ENCODE results near the gene PLA2G6.

The PLA2G6 gene

DNA sequence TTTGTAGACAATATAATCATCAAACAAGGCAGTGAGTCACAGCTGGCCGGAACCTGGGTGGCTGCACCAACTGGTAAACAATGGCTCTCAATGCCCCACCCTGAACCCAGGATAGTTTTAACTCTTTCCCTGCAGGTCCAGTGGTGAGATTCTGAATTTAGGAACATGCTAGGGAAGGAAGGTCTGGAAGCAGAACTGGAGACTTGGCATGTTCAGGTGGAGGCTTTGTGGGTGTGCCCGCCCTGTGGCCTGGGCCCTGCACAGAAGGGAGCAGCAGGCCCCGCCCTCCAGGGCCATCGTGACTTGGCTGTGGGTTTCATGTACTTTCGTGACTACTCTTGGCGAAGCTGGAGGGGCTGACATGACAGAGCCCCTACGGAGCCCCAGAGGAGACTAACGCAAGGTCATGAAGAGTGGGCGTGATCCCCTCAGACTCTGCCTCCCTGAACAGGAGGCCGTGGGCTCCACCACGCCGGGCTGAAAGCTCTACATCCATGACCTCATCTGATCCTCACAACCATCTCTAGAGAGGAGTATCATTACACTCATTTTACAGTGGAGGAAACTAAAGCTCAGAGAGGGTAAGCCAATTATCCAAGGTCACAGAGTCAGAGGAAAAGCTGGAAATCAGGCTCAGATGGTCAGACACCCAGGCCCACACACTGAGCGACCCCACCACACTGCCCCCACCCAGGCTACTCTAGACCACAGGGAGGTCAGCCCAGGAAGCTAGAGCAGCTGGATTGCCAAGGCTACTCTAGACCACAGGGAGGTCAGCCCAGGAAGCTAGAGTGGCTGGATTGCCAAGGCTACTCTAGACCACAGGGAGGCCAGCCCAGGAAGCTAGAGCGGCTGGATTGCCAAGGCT, 47.5 kb upstream of the PLA2G6 start (continued):
- no peak for TF ChIP-seq ZNF518A (tag by site-specific recombination; conservative IDR thresholded peaks at IDR 0.05; ENCODE audit: low read depth)
- no peak for TF ChIP-seq ZNF335 (tag by site-specific recombination; conservative IDR thresholded peaks at IDR 0.05)
- TF ChIP-seq ZNF239 (tag by site-specific recombination; IDR thresholded peaks at IDR 0.05), result no peak
- peak; percentile 60 for TF ChIP-seq ZFHX2 (tag by site-specific recombination; conservative IDR thresholded peaks at IDR 0.05)

DNA sequence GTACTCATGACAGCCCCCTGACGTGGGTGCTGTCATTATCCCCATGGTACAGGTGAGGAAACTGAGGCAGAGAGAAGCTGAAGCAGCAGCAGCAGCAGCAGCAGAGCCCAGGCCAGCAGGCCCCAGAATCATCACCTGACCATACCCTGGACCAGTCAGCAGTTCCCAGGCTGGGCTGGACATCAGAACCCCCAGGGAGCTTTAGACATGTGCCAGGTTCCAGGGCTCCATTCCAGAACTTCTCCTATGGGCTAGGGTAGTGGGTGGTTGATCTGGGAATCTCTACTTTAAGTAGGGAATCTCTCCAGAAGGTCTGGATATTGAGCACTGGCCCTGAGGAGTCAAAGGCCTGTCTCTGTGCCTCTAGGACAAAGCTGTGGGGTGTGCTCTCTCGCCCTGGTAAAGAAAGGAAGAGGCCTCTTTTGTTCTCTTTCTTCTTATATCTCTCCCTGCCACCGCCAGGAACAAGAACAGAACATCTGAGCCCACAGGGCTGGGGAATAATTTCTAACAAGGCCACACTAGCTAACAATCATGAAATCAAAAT, 46.8 kb upstream of the PLA2G6 start:
- POLR2A ChIA-PET, result interaction anchor here (0.6 to 1.0 kb wide), 2 partner anchors 171 to 267 kb away, joined by 3 to 6 read pairs; partner anchors contain the start of gene PICK1
- Histone ChIP-seq H3K4me3 (ENCODE audit: low read depth, low read length) (no peak overlapping the region), H3K4me1 (ENCODE audit: control insufficient read depth, insufficient read depth, low read length) (no peaks in the 10 kb centered on the region), H3K9me3 (ENCODE audit: control insufficient read depth, insufficient read depth, low read depth, low read length) (no peaks in the 10 kb centered on the region), H3K27ac (ENCODE audit: extremely low read depth, low read depth, low read length) (no peak overlapping the region), H3K36me3 (ENCODE audit: control insufficient read depth in 2 of 2, insufficient read depth in 1 of 2, low read length in 2 of 2) (peaks cover 4 to 94% of the 10 kb centered on the region in 2 experiments; a peak in 2 of 3 replicates)
- CTCF ChIA-PET, result interaction anchor here (0.6 to 3.9 kb wide), 4 partner anchors 85 to 176 kb away, joined by 4 to 35 read pairs (median 13); no protein-coding TSS in a partner anchor
- TF ChIP-seq GFI1B (tag by site-specific recombination; IDR thresholded peaks at IDR 0.05), result no peak
- TF ChIP-seq ZNF596 (tag by site-specific recombination; IDR thresholded peaks at IDR 0.05), result no peak
- TF ChIP-seq ZNF518A (tag by site-specific recombination; conservative IDR thresholded peaks at IDR 0.05; ENCODE audit: low read depth), result no peak
- TF ChIP-seq ZNF664 (tag by site-specific recombination; IDR thresholded peaks at IDR 0.05), result no peak

- Histone ChIP-seq H3K27ac (ENCODE audit: extremely low read depth, low read depth, low read length) (no peak overlapping the region), H3K4me1 (ENCODE audit: control insufficient read depth, insufficient read depth, low read length) (no peaks in the 10 kb centered on the region), H3K9me3 (ENCODE audit: control insufficient read depth, insufficient read depth, low read depth, low read length) (no peaks in the 10 kb centered on the region), H3K4me3 (ENCODE audit: low read depth, low read length) (no peak overlapping the region), H3K36me3 (ENCODE audit: control insufficient read depth in 2 of 2, insufficient read depth in 1 of 2, low read length in 2 of 2) (peaks cover 4 to 93% of the 10 kb centered on the region in 2 experiments; a peak in 2 of 3 replicates)
- ChIA-PET POLR2A (no interaction called here), CTCF (interaction anchor here (3.9 kb wide), 1 partner anchor 113 kb away, joined by 35 read pairs; no protein-coding TSS in a partner anchor)
- 0 out of 2 replicates have a peak, but pooled peaks have one; percentile 41 for TF ChIP-seq ZNF600 (tag by site-specific recombination; IDR thresholded peaks at IDR 0.05)
- TF ChIP-seq, protein P1, sequence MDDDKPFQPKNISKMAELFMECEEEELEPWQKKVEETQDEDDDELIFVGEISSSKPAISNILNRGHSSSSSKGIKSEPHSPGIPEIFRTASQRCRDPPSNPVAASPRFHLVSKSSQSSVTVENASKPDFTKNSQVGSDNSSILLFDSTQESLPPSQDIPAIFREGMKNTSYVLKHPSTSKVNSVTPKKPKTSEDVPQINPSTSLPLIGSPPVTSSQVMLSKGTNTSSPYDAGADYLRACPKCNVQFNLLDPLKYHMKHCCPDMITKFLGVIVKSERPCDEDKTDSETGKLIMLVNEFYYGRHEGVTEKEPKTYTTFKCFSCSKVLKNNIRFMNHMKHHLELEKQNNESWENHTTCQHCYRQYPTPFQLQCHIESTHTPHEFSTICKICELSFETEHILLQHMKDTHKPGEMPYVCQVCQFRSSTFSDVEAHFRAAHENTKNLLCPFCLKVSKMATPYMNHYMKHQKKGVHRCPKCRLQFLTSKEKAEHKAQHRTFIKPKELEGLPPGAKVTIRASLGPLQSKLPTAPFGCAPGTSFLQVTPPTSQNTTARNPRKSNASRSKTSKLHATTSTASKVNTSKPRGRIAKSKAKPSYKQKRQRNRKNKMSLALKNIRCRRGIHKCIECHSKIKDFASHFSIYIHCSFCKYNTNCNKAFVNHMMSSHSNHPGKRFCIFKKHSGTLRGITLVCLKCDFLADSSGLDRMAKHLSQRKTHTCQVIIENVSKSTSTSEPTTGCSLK (tag by site-specific recombination; IDR thresholded peaks at IDR 0.05), result no peak
- TF ChIP-seq ZNF660 (tag by site-specific recombination; IDR thresholded peaks at IDR 0.05), result no peak
- peak; percentile 93 for TF ChIP-seq ZNF366 (tag by site-specific recombination; conservative IDR thresholded peaks at IDR 0.05)
These were observed 45.4 kb upstream of the PLA2G6 start for GRCh38 chr22:38226853-38227649.
